OCI-LY1 (cell line): ENCODE data around the gene TAF6.

Experiments used
- EZH2 ChIP-seq: fragments of 200-600 bp; sonication (generic), shearing (Covaris generic); IDR thresholded peaks from 2 replicates; pipeline ENCODE4 v1.8.0; 2017; ENCODE audit warnings: borderline replicate concordance, mixed run types, mild to moderate bottlenecking, antibody characterized with exemption, low read length, moderate library complexity, mixed read lengths
- TF ChIP-seq, protein P1 (sequence below): fragments of 200-600 bp; sonication (generic), shearing (Covaris generic); IDR thresholded peaks from 2 replicates; pipeline ENCODE4 v1.5.1; 2017; ENCODE audit warnings: mild to moderate bottlenecking, antibody characterized with exemption, low read length, moderate library complexity, mixed read lengths

DNA sequence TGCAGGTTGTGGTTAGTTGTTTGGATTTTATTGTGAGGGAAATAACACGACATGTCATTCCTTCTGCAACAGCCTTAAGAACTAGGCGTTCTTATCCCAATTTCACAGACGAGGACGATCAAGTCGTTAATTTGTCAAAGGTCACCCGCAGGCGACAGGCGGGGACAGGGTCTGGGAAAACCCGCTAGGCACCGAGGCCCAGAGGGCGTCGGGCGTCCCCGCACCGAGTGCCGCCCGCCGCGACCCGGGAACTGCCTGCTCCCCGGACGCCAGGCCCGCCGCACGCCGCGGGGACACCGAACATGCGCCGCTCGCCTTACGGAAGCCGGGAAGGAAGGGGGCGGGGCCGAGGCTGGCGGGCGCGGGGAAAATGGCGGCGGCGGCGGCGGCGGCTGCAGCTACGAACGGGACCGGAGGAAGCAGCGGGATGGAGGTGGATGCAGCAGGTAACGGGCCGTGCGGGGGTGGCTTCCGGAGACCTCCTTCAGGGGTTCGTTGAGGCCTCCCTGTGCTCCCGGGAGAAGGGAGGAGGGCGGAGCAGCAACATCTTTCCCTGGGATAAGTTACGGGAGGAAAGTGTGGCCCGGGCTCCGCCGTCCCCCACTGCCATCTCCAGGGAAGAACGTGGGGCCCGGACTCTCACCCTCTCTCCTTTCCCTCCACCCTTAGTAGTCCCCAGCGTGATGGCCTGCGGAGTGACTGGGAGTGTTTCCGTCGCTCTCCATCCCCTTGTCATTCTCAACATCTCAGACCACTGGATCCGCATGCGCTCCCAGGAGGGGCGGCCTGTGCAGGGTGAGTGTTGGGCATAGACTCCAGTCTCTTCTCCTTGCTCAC is 30.3 kb downstream of the TAF6 start, which contains the start of gene COPS6:
- TF ChIP-seq, protein P1, sequence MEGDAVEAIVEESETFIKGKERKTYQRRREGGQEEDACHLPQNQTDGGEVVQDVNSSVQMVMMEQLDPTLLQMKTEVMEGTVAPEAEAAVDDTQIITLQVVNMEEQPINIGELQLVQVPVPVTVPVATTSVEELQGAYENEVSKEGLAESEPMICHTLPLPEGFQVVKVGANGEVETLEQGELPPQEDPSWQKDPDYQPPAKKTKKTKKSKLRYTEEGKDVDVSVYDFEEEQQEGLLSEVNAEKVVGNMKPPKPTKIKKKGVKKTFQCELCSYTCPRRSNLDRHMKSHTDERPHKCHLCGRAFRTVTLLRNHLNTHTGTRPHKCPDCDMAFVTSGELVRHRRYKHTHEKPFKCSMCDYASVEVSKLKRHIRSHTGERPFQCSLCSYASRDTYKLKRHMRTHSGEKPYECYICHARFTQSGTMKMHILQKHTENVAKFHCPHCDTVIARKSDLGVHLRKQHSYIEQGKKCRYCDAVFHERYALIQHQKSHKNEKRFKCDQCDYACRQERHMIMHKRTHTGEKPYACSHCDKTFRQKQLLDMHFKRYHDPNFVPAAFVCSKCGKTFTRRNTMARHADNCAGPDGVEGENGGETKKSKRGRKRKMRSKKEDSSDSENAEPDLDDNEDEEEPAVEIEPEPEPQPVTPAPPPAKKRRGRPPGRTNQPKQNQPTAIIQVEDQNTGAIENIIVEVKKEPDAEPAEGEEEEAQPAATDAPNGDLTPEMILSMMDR, result no peak
- no peak for TF ChIP-seq EZH2
